Activated T-cell treated with anti-CD3 and anti-CD28 coated beads, Interleukin-2, amount 50 U/mL, for 48 hours (primary cell): Measurements from ENCODE around the gene PCA3.

Experiments used
- DNase-seq, 2 experiments: peaks; one replicate each; pipeline ENCODE4 v3.0.0-alpha.2; 2020

PCA3 gene

GRCh38 chr9:76758476-76758875 is 5.8 kb upstream of the PCA3 start:
- no peak for DNase-seq

GRCh38 chr9:76759732-76760131 is 4.5 kb upstream of the PCA3 start:
- DNase-seq = no peak

GRCh38 chr9:76761448-76761847 is 2.8 kb upstream of the PCA3 start:
- no peak for DNase-seq

GRCh38 chr9:76766126-76766525 is 1.9 kb downstream of the PCA3 start:
- no peak for DNase-seq

- DNase-seq = no peak
Observed at GRCh38 chr9:76772686-76773445, 8.6 kb downstream of the PCA3 start.

- DNase-seq = no peak
Observed at GRCh38 chr9:76784881-76785280, 20.6 kb downstream of the PCA3 start.

GRCh38 chr9:76785501-76785900 is 21.3 kb downstream of the PCA3 start:
- no peak for DNase-seq

- no peak for DNase-seq
Observed at GRCh38 chr9:76787677-76788076, 23.4 kb downstream of the PCA3 start.

GRCh38 chr9:76789840-76790239 is 25.6 kb downstream of the PCA3 start:
- no peak for DNase-seq

- DNase-seq = no peak
Observed at GRCh38 chr9:76793784-76794431, 29.7 kb downstream of the PCA3 start.

GRCh38 chr9:76796296-76796695 is 32.1 kb downstream of the PCA3 start:
- DNase-seq = no peak

- no peak for DNase-seq
Observed at GRCh38 chr9:76798527-76798926, 34.3 kb downstream of the PCA3 start.

- DNase-seq = no peak
Observed at GRCh38 chr9:76799473-76799872, 35.2 kb downstream of the PCA3 start.

GRCh38 chr9:76800901-76801300 is 36.7 kb downstream of the PCA3 start:
- DNase-seq = no peak

- DNase-seq = no peak
Observed at GRCh38 chr9:76803083-76803482, 38.8 kb downstream of the PCA3 start.

GRCh38 chr9:76803762-76804161 is 39.5 kb downstream of the PCA3 start:
- no peak for DNase-seq

GRCh38 chr9:76808636-76809035 is 44.4 kb downstream of the PCA3 start:
- DNase-seq = no peak

GRCh38 chr9:76810377-76810957 is 46.2 kb downstream of the PCA3 start:
- peak in 1 of 2 experiments; percentile 22 for DNase-seq

GRCh38 chr9:76812591-76812990 is 48.4 kb downstream of the PCA3 start:
- DNase-seq = no peak

GRCh38 chr9:76817489-76817888 is 53.3 kb downstream of the PCA3 start:
- no peak for DNase-seq

GRCh38 chr9:76818271-76818670 is 54.0 kb downstream of the PCA3 start:
- DNase-seq = no peak

- no peak for DNase-seq
Observed at GRCh38 chr9:76820431-76820830, 56.2 kb downstream of the PCA3 start.

GRCh38 chr9:76827296-76828080 is 63.2 kb downstream of the PCA3 start:
- DNase-seq = no peak
